Measurements from ENCODE around the gene CFAP300. TPM values are rescaled to one million over a fixed set of nuclear protein-coding genes. Genes with fewer than 3 reads are reported as not detected.
A peak's percentile ranks its signal among the peaks of the same experiment; 100 is the strongest.

Gene CFAP300
- total RNA-seq, 4 donors from 2014 or later = 0.51 to 3.9 (median 2.4) TPM

DNA sequence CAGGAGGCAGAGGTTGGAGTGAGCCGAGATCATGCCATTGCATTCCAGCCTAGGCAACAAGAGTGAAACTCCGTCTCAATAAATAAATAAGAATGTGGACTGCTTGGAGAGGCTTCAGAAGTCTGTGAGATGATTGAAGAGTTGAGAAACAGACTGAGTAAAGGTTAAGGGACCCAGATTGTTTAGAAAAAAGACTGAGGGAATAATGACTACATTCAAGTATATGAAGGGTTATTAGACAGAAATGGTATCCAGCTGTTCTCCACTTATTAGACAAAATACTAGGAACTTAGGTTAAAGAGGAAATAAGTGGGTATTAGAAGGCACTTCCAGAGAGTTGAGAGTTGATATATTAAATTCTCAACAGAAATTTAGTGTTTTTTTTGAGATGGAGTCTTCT is 52.5 kb downstream of the CFAP300 start:
- no peaks in the 10 kb centered on the region for H3K36me3 ChIP-seq
- WGBS = 88% methylated on average over 2 of the region's 2 CpGs
- TF ChIP-seq POLR2A (IDR thresholded peaks at IDR 0.05) (no peak), EP300 (IDR thresholded peaks at IDR 0.05) (no peak), POLR2AphosphoS5 (IDR thresholded peaks at IDR 0.05) (no peak)
- TF ChIP-seq, protein P1, sequence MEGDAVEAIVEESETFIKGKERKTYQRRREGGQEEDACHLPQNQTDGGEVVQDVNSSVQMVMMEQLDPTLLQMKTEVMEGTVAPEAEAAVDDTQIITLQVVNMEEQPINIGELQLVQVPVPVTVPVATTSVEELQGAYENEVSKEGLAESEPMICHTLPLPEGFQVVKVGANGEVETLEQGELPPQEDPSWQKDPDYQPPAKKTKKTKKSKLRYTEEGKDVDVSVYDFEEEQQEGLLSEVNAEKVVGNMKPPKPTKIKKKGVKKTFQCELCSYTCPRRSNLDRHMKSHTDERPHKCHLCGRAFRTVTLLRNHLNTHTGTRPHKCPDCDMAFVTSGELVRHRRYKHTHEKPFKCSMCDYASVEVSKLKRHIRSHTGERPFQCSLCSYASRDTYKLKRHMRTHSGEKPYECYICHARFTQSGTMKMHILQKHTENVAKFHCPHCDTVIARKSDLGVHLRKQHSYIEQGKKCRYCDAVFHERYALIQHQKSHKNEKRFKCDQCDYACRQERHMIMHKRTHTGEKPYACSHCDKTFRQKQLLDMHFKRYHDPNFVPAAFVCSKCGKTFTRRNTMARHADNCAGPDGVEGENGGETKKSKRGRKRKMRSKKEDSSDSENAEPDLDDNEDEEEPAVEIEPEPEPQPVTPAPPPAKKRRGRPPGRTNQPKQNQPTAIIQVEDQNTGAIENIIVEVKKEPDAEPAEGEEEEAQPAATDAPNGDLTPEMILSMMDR (IDR thresholded peaks at IDR 0.05) = no peak
- H3K27ac ChIP-seq = no peak overlapping the region
- no peaks in the 10 kb centered on the region for H3K4me1 ChIP-seq
- no peak for DNase-seq (ENCODE audit: low spot score in 2 of 2)
- H3K27me3 ChIP-seq = no peaks in the 10 kb centered on the region
- no peaks in the 10 kb centered on the region for H3K9me3 ChIP-seq
- H3K4me3 ChIP-seq = no peak overlapping the region

DNA sequence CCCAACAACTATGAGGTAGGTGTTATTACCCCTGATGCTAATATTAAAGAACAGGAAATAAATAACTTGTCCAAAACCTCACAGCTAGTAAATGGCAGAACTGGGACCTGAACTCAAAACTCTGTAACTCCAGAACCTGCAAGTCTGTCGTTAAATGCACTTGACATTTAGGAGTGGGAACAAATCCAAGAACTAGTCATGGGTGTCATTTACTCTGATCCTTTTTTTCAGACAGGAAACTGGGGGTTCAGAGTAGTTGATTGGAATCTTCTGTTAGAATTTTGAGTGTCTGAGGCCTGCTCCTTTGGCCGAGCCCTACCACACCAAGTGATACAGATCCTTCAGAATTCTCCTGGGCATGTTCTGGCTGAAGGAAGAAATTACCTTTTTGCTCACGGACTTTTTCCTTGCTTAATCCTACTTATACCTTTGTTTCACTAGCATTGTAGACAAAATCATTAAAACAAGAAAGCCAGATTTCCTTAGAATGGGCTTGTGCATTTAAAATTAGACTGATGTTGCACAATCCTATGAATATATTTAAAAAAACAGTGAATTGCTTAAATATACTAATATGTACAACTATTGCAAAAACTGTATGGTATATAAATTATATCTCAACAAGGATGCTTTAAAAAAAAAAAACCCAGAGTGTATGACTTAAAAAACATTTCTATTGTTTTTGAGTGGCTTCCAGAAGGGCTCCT is 61.6 kb downstream of the CFAP300 start:
- Histone ChIP-seq H3K4me3 (no peak overlapping the region), H3K9me3 (no peaks in the 10 kb centered on the region), H3K4me1 (peaks cover 22% of the 10 kb centered on the region), H3K36me3 (no peaks in the 10 kb centered on the region), H3K27ac (peak overlapping the region; percentile 100), H3K27me3 (no peaks in the 10 kb centered on the region)
- TF ChIP-seq POLR2A (IDR thresholded peaks at IDR 0.05) = no peak
- TF ChIP-seq POLR2AphosphoS5 (IDR thresholded peaks at IDR 0.05) = no peak
- TF ChIP-seq, protein P1 (IDR thresholded peaks at IDR 0.05) = no peak
- no peak for TF ChIP-seq EP300 (IDR thresholded peaks at IDR 0.05)
- no peak for DNase-seq (ENCODE audit: low spot score in 2 of 2)
- 61% methylated on average over 3 of the region's 3 CpGs for WGBS

DNA sequence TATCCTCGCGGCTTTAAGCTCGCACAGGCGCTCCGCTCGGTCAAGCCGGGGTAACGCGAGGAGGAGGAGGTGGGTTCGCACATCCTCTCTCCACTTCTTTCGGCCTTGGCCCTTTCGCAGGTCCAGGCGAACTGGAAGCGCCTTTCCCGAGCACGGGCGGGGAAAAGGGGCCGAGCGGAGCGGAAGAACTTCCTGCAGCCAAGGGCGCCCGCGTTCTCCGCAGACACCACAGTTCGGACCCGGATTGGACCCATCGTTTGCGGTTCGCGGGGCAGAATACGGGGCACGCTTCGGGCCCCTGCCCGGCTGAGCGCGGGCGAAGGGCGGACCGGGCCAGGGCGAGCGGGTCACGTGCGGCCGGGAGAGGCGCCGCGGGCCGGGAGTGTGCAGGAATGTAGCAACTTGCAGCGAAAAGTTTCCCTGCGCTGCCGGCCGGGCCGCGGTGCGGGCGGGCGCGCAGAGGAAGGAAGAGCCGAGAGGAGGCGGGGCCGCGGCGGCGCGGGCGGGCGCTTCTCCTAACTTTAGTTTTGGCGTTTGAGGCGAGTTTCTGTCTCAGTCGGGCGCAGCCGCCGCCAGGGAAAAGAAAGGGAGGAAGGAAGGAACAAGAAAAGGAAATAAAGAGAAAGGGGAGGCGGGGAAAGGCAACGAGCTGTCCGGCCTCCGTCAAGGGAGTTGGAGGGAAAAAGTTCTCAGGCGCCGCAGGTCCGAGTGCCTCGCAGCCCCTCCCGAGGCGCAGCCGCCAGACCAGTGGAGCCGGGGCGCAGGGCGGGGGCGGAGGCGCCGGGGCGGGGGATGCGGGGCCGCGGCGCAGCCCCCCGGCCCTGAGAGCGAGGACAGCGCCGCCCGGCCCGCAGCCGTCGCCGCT is 62.9 kb downstream of the CFAP300 start, which contains the start of gene YAP1:
TSS of gene YAP1 (plus strand) at position 552 of the 865 bp plus-strand sequence. CDS start 402 bp downstream, outside the sequence.
- WGBS = under 1% methylated on average over 75 of the region's 104 CpGs
- Histone ChIP-seq H3K9me3 (no peaks in the 10 kb centered on the region), H3K27me3 (no peaks in the 10 kb centered on the region), H3K4me1 (peaks cover 33% of the 10 kb centered on the region), H3K27ac (peak within 1 kb of the TSS; percentile 100), H3K36me3 (no peaks in the 10 kb centered on the region), H3K4me3 (peak within 1 kb of the TSS; percentile 96)
- peak; percentile 92 to 93 for DNase-seq (ENCODE audit: low spot score in 2 of 2)
- peak in 2 of 3 donors; percentile 60 to 65 for TF ChIP-seq POLR2AphosphoS5 (IDR thresholded peaks at IDR 0.05)
- no peak for TF ChIP-seq EP300 (IDR thresholded peaks at IDR 0.05)
- TF ChIP-seq, protein P1 (IDR thresholded peaks at IDR 0.05) = no peak
- peak in 1 of 2 donors; percentile 35 for TF ChIP-seq POLR2A (IDR thresholded peaks at IDR 0.05)

DNA sequence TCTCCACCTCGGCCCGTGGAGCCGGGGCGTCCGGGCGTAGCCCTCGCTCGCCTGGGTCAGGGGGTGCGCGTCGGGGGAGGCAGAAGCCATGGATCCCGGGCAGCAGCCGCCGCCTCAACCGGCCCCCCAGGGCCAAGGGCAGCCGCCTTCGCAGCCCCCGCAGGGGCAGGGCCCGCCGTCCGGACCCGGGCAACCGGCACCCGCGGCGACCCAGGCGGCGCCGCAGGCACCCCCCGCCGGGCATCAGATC is 63.4 kb downstream of the CFAP300 start:
- TF ChIP-seq, protein P1 (IDR thresholded peaks at IDR 0.05) = no peak
- no peak for TF ChIP-seq POLR2AphosphoS5 (IDR thresholded peaks at IDR 0.05)
- TF ChIP-seq POLR2A (IDR thresholded peaks at IDR 0.05) = no peak
- TF ChIP-seq EP300 (IDR thresholded peaks at IDR 0.05) = no peak
- DNase-seq (ENCODE audit: low spot score in 2 of 2) = peak in 1 of 2 donors; percentile 63
- WGBS = 0% methylated on average over 20 of the region's 31 CpGs
- Histone ChIP-seq H3K27me3 (no peaks in the 10 kb centered on the region), H3K9me3 (no peaks in the 10 kb centered on the region), H3K4me1 (peaks cover 39% of the 10 kb centered on the region), H3K36me3 (no peaks in the 10 kb centered on the region), H3K27ac (peak overlapping the region; percentile 100), H3K4me3 (peak overlapping the region; percentile 96)
